ENCODE data around the gene MAGI1.

DNA sequence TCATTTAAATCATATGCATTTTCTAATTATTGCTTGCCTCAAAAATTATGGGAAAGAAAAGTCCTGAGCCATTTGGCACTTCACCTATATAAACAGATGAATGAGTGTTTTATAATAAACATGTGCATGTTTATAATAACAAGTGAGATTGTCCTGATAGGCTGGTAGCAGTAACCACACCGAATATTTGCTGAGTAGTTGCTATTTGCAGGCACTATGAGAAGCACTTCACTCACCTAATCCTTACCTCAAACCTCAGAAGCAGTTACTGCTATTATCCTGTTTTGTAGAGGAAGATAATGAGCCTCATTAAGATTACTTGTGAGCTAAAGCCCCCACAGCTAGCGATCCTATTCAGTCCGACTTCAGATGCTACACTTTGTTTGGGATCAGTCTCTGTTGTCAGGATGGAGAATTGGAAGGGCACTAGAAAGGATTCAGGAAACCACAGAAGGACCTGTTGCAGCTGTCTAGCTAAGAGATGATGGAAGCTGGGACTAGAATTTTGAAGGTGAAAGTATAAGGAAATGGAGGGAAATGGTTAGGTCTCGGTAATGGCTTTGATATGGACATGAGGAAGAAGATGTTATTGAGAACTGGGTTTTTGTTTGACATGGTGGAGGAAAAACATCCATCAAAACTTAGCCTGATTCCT is 28.4 kb upstream of the MAGI1 start:
- no peak for TF ChIP-seq POLR2AphosphoS5 (IDR thresholded peaks at IDR 0.05)
- no peak for TF ChIP-seq POLR2A (IDR thresholded peaks at IDR 0.05)

Measured in prostate gland (tissue), 1 donor.